PC-9 (cell line): ENCODE data around the gene BCDIN3D. TPM values are rescaled to one million over a fixed set of nuclear protein-coding genes. Genes with fewer than 3 reads are reported as not detected.

Experiments
- BruUV-seq: library from RNA; stranded (reverse); fragments of 400-500 nt; replicated peaks from 2 replicates; lab custom pipeline; 2021; lab: Mats Ljungman, UMichigan
- CTCF ChIA-PET: fragments of 300-600 bp; sonication (Branson Sonifier 250); formaldehyde crosslinking; loops from one replicate; lab custom pipeline; 2022; ENCODE audit warnings: antibody characterized with exemption; lab: Charles Lee
- POLR2A ChIA-PET: fragments of 300-600 bp; sonication (Branson Sonifier 250); formaldehyde crosslinking; loops from one replicate; lab custom pipeline; 2022; ENCODE audit warnings: antibody characterized with exemption; ENCODE audit not compliant: unreplicated experiment; lab: Charles Lee
- DNase-seq, 2 experiments: peaks; one replicate each; pipeline versions ENCODE4 v3.0.0 to v3.0.0-alpha.2; 2015 to 2022; ENCODE audit warnings: mixed read lengths in 1 of 2
- H2AFZ ChIP-seq: fragments of 200-600 bp; sonication (generic); 2 replicates; pipeline ENCODE4 v1.8.1; 2017; ENCODE audit warnings: antibody characterized with exemption
- H3F3A ChIP-seq: fragments of 200-600 bp; sonication (generic); 2 replicates; pipeline ENCODE4 v1.8.1; 2017; ENCODE audit warnings: antibody characterized with exemption, mild to moderate bottlenecking, low read depth; ENCODE audit not compliant: insufficient read depth
- H3K27ac ChIP-seq: fragments of 200-600 bp; sonication (generic); 2 replicates; pipeline ENCODE4 v1.6.1; 2016; ENCODE audit warnings: mixed run types
- H3K27me3 ChIP-seq: fragments of 200-600 bp; sonication (generic); 2 replicates; pipeline ENCODE4 v1.6.1; 2016; ENCODE audit warnings: low read depth, mixed run types; ENCODE audit not compliant: insufficient read depth
- H3K36me3 ChIP-seq: fragments of 200-600 bp; sonication (generic); 2 replicates; pipeline ENCODE4 v1.6.1; 2016; ENCODE audit warnings: low read depth, mixed run types
- H3K4me1 ChIP-seq: fragments of 200-600 bp; sonication (generic); replicated peaks from 2 replicates; pipeline ENCODE4 v1.6.1; 2016; ENCODE audit warnings: mixed run types; ENCODE audit not compliant: insufficient read depth
- H3K4me2 ChIP-seq: fragments of 200-600 bp; sonication (generic); 2 replicates; pipeline ENCODE4 v1.6.1; 2017; ENCODE audit warnings: mixed run types
- H3K4me3 ChIP-seq: fragments of 200-600 bp; sonication (generic); 2 replicates; pipeline ENCODE4 v1.6.1; 2016; ENCODE audit warnings: mixed run types
- H3K79me2 ChIP-seq: fragments of 200-600 bp; sonication (generic); 2 replicates; pipeline ENCODE4 v1.6.1; 2017; ENCODE audit warnings: low read depth, mixed run types
- H3K9me2 ChIP-seq: fragments of 200-600 bp; sonication (generic); 2 replicates; pipeline ENCODE4 v1.8.1; 2017; ENCODE audit warnings: mild to moderate bottlenecking; ENCODE audit not compliant: insufficient read depth
- H3K9me3 ChIP-seq: fragments of 200-600 bp; sonication (generic); 2 replicates; pipeline ENCODE4 v1.8.1; 2016; ENCODE audit warnings: low read depth; ENCODE audit not compliant: insufficient read depth
- H4K20me1 ChIP-seq: fragments of 200-600 bp; sonication (generic); 2 replicates; pipeline ENCODE4 v1.8.1; 2017; ENCODE audit not compliant: insufficient read depth
- EZH2 ChIP-seq: fragments of 200-600 bp; sonication (generic); IDR thresholded peaks from 2 replicates; pipeline ENCODE4 v1.8.0; 2017; ENCODE audit warnings: antibody characterized with exemption, low read depth
- intact Hi-C: fragments of 100-400 bp; cut with micrococcal nuclease; formaldehyde crosslinking; loops from one replicate; pipeline ENCODE4 v1.10.0; 2022; ENCODE audit not compliant: unreplicated experiment
- total RNA-seq: library from RNA; stranded (reverse); gene quantifications from 2 replicates; pipeline ENCODE4 v1.2.3, GENCODE V29; 2021
- TF ChIP-seq, protein P1 (sequence below): fragments of 200-600 bp; sonication (generic); conservative IDR thresholded peaks from 2 replicates; pipeline ENCODE4 v1.6.1; 2017; ENCODE audit warnings: mixed run types, antibody characterized with exemption, mild to moderate bottlenecking, moderate library complexity

The BCDIN3D gene
- total RNA-seq, 1 experiment from 2014 or later = 4.7 TPM

DNA sequence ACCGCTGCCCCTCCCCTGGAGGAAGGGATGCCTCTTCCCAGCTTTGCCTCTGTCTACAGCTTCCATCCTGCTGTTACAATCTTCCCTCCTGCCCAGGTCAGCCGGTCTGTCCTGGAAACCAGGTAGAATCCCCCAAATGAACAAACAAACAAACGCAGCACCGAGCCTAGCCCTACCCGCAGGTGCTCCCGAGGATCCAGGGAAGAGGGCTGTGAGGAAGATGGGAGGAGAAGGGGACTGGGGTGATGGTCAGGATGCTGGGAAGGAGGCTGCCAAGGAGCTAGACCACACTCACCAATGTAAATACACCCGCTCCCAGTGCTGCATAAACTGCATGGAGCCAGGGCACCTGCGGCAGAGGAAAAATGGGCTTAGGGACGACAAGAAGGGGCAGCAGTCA is 44.2 kb upstream of the BCDIN3D start:
- no peak overlapping the region for H3K27ac ChIP-seq
- H3K9me3 ChIP-seq = no peaks in the 10 kb centered on the region
- H3K4me1 ChIP-seq = no peaks in the 10 kb centered on the region
- H4K20me1 ChIP-seq = no peaks in the 10 kb centered on the region
- no peak for DNase-seq
- intact Hi-C loops = no loop called here
- ChIA-PET POLR2A (no interaction called here), CTCF (interaction anchor here (0.5 to 0.6 kb wide), 2 partner anchors 109 to 178 kb away, joined by 3 read pairs; no protein-coding TSS in a partner anchor)
- no peaks in the 10 kb centered on the region for H3K79me2 ChIP-seq
- H3K4me2 ChIP-seq = no peak overlapping the region
- no peaks in the 10 kb centered on the region for H3F3A ChIP-seq
- TF ChIP-seq, protein P1, sequence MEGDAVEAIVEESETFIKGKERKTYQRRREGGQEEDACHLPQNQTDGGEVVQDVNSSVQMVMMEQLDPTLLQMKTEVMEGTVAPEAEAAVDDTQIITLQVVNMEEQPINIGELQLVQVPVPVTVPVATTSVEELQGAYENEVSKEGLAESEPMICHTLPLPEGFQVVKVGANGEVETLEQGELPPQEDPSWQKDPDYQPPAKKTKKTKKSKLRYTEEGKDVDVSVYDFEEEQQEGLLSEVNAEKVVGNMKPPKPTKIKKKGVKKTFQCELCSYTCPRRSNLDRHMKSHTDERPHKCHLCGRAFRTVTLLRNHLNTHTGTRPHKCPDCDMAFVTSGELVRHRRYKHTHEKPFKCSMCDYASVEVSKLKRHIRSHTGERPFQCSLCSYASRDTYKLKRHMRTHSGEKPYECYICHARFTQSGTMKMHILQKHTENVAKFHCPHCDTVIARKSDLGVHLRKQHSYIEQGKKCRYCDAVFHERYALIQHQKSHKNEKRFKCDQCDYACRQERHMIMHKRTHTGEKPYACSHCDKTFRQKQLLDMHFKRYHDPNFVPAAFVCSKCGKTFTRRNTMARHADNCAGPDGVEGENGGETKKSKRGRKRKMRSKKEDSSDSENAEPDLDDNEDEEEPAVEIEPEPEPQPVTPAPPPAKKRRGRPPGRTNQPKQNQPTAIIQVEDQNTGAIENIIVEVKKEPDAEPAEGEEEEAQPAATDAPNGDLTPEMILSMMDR = no peak
- no peak for TF ChIP-seq EZH2
- peaks cover 6% of the 10 kb centered on the region for H3K27me3 ChIP-seq
- H2AFZ ChIP-seq = no peak overlapping the region
- no peak overlapping the region for H3K4me3 ChIP-seq
- BruUV-seq = no TSS peak
- H3K9me2 ChIP-seq = no peaks in the 10 kb centered on the region
- no peaks in the 10 kb centered on the region for H3K36me3 ChIP-seq

DNA sequence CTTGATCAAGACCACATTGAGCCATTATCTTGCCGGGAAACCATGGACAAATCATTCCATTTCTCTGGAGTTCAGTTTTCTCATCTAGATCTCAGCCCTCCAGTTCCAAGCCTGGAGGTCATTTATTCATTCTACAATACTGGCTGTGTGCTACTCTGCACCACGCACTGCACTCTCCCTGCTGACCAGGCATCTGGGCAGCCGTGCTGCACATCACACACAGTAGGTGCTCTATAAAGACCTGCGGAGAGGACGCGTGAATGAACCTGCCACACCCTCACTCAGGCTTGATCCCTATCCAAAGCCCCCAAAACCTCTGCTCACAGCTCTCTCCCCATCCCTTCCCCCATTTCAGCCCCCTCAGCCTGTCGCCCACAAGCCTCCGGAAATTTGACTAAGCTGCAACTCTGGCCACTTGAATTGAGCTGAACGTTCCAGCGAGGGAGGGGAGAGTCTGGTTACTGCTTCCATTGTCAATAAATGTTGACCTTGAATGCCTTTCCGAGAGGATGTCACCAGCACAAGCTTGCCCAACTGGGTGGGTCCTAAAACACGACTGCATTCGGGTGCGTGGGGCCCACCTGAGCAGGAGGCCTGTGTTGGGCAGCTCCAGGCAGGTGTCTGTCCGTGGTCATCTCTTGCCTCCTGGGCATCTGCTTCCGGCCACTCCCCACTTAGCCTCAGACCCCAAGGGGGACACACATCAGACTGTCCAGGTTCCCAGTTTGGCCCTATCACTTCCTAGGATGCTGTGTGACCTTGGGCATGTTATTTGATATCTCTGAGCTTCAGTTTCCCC is 43.0 kb upstream of the BCDIN3D start:
- Histone ChIP-seq H3F3A (no peaks in the 10 kb centered on the region; the same call in 1 of the 2 replicates), H3K27me3 (peaks cover 4% of the 10 kb centered on the region), H3K79me2 (no peaks in the 10 kb centered on the region), H3K4me2 (no peak overlapping the region), H3K36me3 (no peaks in the 10 kb centered on the region), H3K9me3 (no peaks in the 10 kb centered on the region), H4K20me1 (no peaks in the 10 kb centered on the region), H3K27ac (no peak overlapping the region), H3K4me1 (no peaks in the 10 kb centered on the region), H2AFZ (no peak overlapping the region), H3K9me2 (no peaks in the 10 kb centered on the region), H3K4me3 (no peak overlapping the region)
- TF ChIP-seq, protein P1 = no peak
- no peak for TF ChIP-seq EZH2
- intact Hi-C loops = no loop called here
- POLR2A ChIA-PET = no interaction called here
- no peak for DNase-seq
- CTCF ChIA-PET = interaction anchor here (0.7 kb wide), 1 partner anchor 12 kb away, joined by 3 read pairs; no protein-coding TSS in a partner anchor
- no TSS peak for BruUV-seq

DNA sequence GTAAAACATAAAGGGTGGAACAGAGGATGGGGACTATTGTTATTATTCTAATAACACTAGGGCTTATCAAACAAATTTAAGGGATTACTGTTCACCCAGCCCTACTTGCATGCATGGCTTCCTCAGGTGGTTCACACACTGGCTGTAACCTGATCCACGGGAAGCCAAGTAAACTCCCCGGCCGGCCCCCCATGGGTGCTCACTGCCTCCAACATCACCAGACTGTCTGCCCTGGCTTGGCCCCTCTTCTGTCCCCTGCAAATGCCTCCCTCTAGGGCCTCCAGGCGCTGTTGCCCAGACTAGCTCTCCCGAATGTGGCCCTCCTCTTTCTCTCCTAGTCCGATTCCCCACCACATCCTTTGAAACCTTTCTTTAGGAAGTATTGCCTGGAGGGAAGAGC is 42.2 kb upstream of the BCDIN3D start:
- Histone ChIP-seq H3K9me2 (no peaks in the 10 kb centered on the region), H3K9me3 (no peaks in the 10 kb centered on the region), H3K4me1 (no peaks in the 10 kb centered on the region), H3K27ac (no peak overlapping the region), H3K4me3 (no peak overlapping the region), H3K4me2 (no peak overlapping the region), H2AFZ (no peak overlapping the region), H4K20me1 (no peaks in the 10 kb centered on the region), H3K27me3 (peaks cover 4% of the 10 kb centered on the region), H3F3A (peaks cover 5% of the 10 kb centered on the region), H3K79me2 (no peaks in the 10 kb centered on the region), H3K36me3 (no peaks in the 10 kb centered on the region)
- CTCF ChIA-PET = no interaction called here
- TF ChIP-seq, protein P1 = no peak
- BruUV-seq = no TSS peak
- intact Hi-C loops = no loop called here
- POLR2A ChIA-PET = no interaction called here
- no peak for DNase-seq
